Subcutaneous abdominal adipose tissue (tissue), 5 donors: Measurements from ENCODE around the gene TBC1D17.

Experiments used
- H3K27ac ChIP-seq: one replicate; pipeline ENCODE4 v1.7.0; 2013; ENCODE audit warnings: low read depth, mild to moderate bottlenecking, inconsistent platforms, low read length, moderate library complexity
- H3K27me3 ChIP-seq, 5 donors: one replicate each; pipeline ENCODE4 v1.7.0; 2013; ENCODE audit warnings: low read length in 5 of 5, inconsistent platforms in 1 of 5; ENCODE audit not compliant: control insufficient read depth in 5 of 5, insufficient read depth in 4 of 5
- H3K36me3 ChIP-seq, 5 donors: one replicate each; pipeline ENCODE4 v1.7.0; 2013; ENCODE audit warnings: low read length in 5 of 5; ENCODE audit not compliant: control insufficient read depth in 5 of 5, insufficient read depth in 5 of 5
- H3K4me1 ChIP-seq, 5 donors: one replicate each; pipeline ENCODE4 v1.7.0; 2013; ENCODE audit warnings: low read length in 5 of 5, mild to moderate bottlenecking in 3 of 5, moderate library complexity in 1 of 5; ENCODE audit not compliant: control insufficient read depth in 5 of 5, insufficient read depth in 5 of 5
- H3K4me3 ChIP-seq, 5 donors: one replicate each; pipeline ENCODE4 v1.7.0; 2013; ENCODE audit warnings: low read length in 5 of 5, low read depth in 1 of 5
- H3K9ac ChIP-seq, 5 donors: one replicate each; pipeline ENCODE4 v1.7.0; 2013; ENCODE audit warnings: low read length in 5 of 5, mild to moderate bottlenecking in 4 of 5, moderate library complexity in 3 of 5
- H3K9me3 ChIP-seq, 5 donors: one replicate each; pipeline ENCODE4 v1.7.0; 2013; ENCODE audit warnings: low read length in 5 of 5; ENCODE audit not compliant: control insufficient read depth in 5 of 5
- donor health status: healthy.
- donor health status: healthy.
- donor health status: healthy.
- donor health status: healthy.
- donor health status: healthy.

The TBC1D17 gene

GRCh38 chr19:49890349-49891311 is 13.1 kb downstream of the TBC1D17 start:
- H3K4me3 ChIP-seq: peak overlapping the region in 3 of 5 donors; percentile 49 to 51 (median 49)
- peaks cover 0 to 16% (median 4%) of the 10 kb centered on the region in 5 donors for H3K27me3 ChIP-seq
- no peak overlapping the region for H3K9ac ChIP-seq
- H3K9me3 ChIP-seq: no peaks in the 10 kb centered on the region
- H3K27ac ChIP-seq: no peak overlapping the region
- H3K36me3 ChIP-seq: peaks cover 0 to 21% (median 6%) of the 10 kb centered on the region in 5 donors
- H3K4me1 ChIP-seq: peaks cover 0 to 26% (median 14%) of the 10 kb centered on the region in 5 donors

- Histone ChIP-seq H3K27ac (no peak overlapping the region), H3K27me3 (peaks cover 0 to 18% (median 4%) of the 10 kb centered on the region in 5 donors), H3K36me3 (peaks cover 0 to 17% (median 3%) of the 10 kb centered on the region in 5 donors), H3K4me1 (peaks cover 0 to 33% (median 16%) of the 10 kb centered on the region in 5 donors), H3K4me3 (no peak overlapping the region), H3K9me3 (no peaks in the 10 kb centered on the region), H3K9ac (no peak overlapping the region)
These were observed 13.9 kb downstream of the TBC1D17 start for GRCh38 chr19:49891393-49891792.

- no peak overlapping the region for H3K27ac ChIP-seq
- H3K9me3 ChIP-seq: no peaks in the 10 kb centered on the region
- peaks cover 0 to 27% (median 9%) of the 10 kb centered on the region in 5 donors for H3K27me3 ChIP-seq
- H3K36me3 ChIP-seq: peaks cover 0 to 6% (median 3%) of the 10 kb centered on the region in 5 donors
- H3K4me3 ChIP-seq: no peak overlapping the region
- H3K9ac ChIP-seq: no peak overlapping the region
- H3K4me1 ChIP-seq: peaks cover 0 to 36% (median 21%) of the 10 kb centered on the region in 5 donors
These were observed 15.2 kb downstream of the TBC1D17 start for GRCh38 chr19:49892716-49893115.

GRCh38 chr19:49894011-49894664 is 16.6 kb downstream of the TBC1D17 start:
- no peak overlapping the region for H3K27ac ChIP-seq
- H3K9ac ChIP-seq: no peak overlapping the region
- H3K4me3 ChIP-seq: no peak overlapping the region
- no peaks in the 10 kb centered on the region for H3K36me3 ChIP-seq
- peaks cover 0 to 39% (median 19%) of the 10 kb centered on the region in 5 donors for H3K4me1 ChIP-seq
- peaks cover 0 to 27% (median 9%) of the 10 kb centered on the region in 5 donors for H3K27me3 ChIP-seq
- H3K9me3 ChIP-seq: no peaks in the 10 kb centered on the region

GRCh38 chr19:49894879-49895565 is 17.5 kb downstream of the TBC1D17 start:
- H3K4me1 ChIP-seq: peaks cover 0 to 34% (median 18%) of the 10 kb centered on the region in 5 donors
- H3K36me3 ChIP-seq: no peaks in the 10 kb centered on the region
- H3K27ac ChIP-seq: no peak overlapping the region
- no peak overlapping the region for H3K4me3 ChIP-seq
- no peak overlapping the region for H3K9ac ChIP-seq
- no peaks in the 10 kb centered on the region for H3K9me3 ChIP-seq
- H3K27me3 ChIP-seq: peaks cover 0 to 27% (median 9%) of the 10 kb centered on the region in 5 donors

GRCh38 chr19:49895566-49896297 is 18.2 kb downstream of the TBC1D17 start:
- Histone ChIP-seq H3K4me3 (peak overlapping the region in 1 of 5 donors; percentile 38), H3K9ac (no peak overlapping the region), H3K36me3 (no peaks in the 10 kb centered on the region), H3K9me3 (no peaks in the 10 kb centered on the region), H3K27ac (no peak overlapping the region), H3K27me3 (peaks cover 0 to 27% (median 9%) of the 10 kb centered on the region in 5 donors), H3K4me1 (peaks cover 0 to 30% (median 14%) of the 10 kb centered on the region in 5 donors)

- peaks cover 0 to 23% (median 5%) of the 10 kb centered on the region in 5 donors for H3K27me3 ChIP-seq
- no peaks in the 10 kb centered on the region for H3K36me3 ChIP-seq
- no peaks in the 10 kb centered on the region for H3K9me3 ChIP-seq
- H3K27ac ChIP-seq: peak within 1 kb of the TSS; percentile 65
- H3K4me3 ChIP-seq: peak within 1 kb of the TSS in 1 of 5 donors; percentile 40
- H3K9ac ChIP-seq: peak within 1 kb of the TSS in 2 of 5 donors; percentile 30 to 59
- peaks cover 0 to 30% (median 11%) of the 10 kb centered on the region in 5 donors for H3K4me1 ChIP-seq
These were observed 19.5 kb downstream of the TBC1D17 start, which contains the start of gene IL4I1 for GRCh38 chr19:49896863-49897621. TSS of gene IL4I1 (minus strand) at chr19:49896887. CDS start at chr19:49896160, 727 bp downstream.

- Histone ChIP-seq H3K36me3 (peaks cover 0 to 30% (median 24%) of the 10 kb centered on the region in 5 donors), H3K27ac (no peak overlapping the region), H3K9me3 (no peaks in the 10 kb centered on the region), H3K4me3 (no peak overlapping the region), H3K4me1 (peaks cover 0 to 8% (median 0%) of the 10 kb centered on the region in 5 donors), H3K27me3 (no peaks in the 10 kb centered on the region), H3K9ac (peak overlapping the region in 2 of 5 donors; percentile 23 to 40)
These were observed 26.6 kb downstream of the TBC1D17 start for GRCh38 chr19:49904136-49904535.
